Smooth muscle cell of the coronary artery (primary cell): ENCODE measurements around the gene TMEM109. TPM values are rescaled to one million over a fixed set of nuclear protein-coding genes. Genes with fewer than 3 reads are reported as not detected.

Experiments
- total RNA-seq: library from RNA; depleted of rRNA; stranded (reverse); fragments of >200 nt; gene quantifications from 2 replicates; pipeline ENCODE4 v1.2.3, GENCODE V29; 2014; ENCODE audit warnings: low replicate concordance

The TMEM109 gene, protein sequence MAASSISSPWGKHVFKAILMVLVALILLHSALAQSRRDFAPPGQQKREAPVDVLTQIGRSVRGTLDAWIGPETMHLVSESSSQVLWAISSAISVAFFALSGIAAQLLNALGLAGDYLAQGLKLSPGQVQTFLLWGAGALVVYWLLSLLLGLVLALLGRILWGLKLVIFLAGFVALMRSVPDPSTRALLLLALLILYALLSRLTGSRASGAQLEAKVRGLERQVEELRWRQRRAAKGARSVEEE
- 20.7 and 25.2 TPM in 2 replicates for total RNA-seq

DNA sequence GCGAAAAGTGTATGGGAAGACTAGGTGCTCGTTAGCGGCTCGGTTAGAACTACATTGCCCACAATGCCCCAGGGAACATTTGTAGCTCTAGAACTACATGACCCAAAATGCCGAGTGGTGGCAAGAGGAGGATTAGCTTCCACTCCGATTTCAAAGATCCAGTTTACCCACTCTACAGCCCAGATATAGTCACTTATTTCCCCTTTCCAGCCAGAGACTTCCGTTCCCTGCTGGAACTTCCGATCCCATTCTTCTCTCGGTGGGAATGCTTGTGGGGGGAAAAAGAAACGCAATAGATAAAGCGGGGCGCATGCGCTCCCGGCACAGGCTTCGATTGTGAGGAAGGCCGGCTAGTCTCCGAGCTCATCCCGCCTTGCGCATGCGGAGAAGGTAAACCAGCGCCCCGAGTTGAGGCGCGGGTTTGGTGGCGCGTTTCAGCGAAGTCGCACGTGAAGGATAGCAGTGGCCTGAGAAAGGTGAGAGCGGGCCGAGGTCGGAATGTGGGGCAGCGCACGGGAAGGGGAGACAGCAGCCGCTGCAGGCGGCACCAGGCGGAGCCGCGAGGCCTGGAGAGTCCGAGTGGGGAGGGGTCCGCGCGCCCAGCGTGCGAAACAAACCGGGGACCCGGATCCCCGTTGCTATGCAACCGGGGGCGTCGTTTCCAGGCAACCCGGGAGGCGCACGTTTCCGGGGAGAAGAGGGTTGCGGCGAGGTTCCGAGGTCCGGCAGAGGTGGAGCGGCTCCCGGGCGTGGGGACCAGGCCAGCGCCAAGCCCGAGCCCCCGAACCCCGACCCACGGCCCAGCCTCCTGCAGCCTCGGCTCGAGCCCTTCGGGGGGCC is at the start of gene TMEM109:
TSS of gene TMEM109 (plus strand) at position 366 of the 840 bp plus-strand sequence. CDS start 5,536 bp downstream, outside the sequence.

GRCh38 chr11:60866911-60867870 is 46.8 kb upstream of the TMEM109 start, which contains the start of gene ZP1:
TSS of gene ZP1 (plus strand) at chr11:60867542. CDS start at chr11:60867562, 20 bp downstream.

GRCh38 chr11:60906132-60906972 is 7.6 kb upstream of the TMEM109 start, which contains the start of gene PRPF19:
TSS of gene PRPF19 (minus strand) at chr11:60906585. CDS start at chr11:60906382, 203 bp downstream.

GRCh38 chr11:60924110-60924905 is 10.3 kb downstream of the TMEM109 start, which contains the start of gene TMEM132A:
TSS of gene TMEM132A (plus strand) at chr11:60924460. CDS start at chr11:60924634, 174 bp downstream.

DNA sequence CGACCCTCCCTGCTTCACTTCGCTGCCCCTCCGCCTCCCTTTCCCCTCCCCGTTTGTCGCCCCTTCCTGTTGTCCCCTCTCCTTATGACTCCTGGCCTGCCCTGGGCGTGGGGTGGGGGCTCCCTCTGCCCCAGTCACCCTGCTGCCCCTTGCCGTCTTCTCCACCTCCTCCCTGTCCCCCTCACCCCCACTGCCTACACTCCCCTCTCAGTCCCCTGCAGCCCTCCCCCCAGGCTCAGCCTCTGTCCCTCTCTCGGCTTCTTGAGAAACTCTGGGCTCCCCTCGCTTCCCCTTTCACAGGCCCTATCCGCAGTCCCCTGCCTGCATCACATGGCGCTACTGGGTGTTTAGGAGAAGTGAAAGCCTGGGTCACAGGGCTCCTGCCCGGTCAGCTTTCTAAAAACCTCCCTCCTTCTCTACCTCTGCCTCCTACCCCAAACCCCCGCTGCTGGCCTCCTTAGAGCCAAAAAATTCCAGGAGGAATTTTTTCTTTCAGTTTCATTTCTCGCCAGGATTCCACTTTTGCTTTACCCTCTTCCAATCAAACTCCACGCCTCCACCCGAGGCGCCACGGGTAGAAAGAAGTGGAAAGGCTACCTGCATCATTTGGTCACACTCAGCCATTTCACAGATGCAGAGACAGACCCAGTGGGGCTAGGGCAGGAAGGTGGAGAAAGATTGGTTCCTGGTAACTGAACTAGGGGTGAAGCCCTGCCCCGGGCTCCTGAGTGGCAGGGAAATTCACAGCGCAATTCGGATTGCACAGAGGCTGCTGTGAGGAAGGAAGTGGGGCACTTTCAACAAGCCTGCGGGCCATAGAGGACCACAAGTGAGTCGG is 38.2 kb downstream of the TMEM109 start, which contains the start of gene SLC15A3:
TSS of gene SLC15A3 (minus strand) at position 273 of the 838 bp plus-strand sequence. CDS start 625 bp downstream, outside the sequence.

GRCh38 chr11:60971520-60971919 is 57.6 kb downstream of the TMEM109 start, which contains the start of gene CD6:
TSS of gene CD6 (plus strand) at chr11:60971680. CDS start at chr11:60971866, 186 bp downstream.

Other genes starting within 250 kb of the TMEM109 start
- not detected in 2 replicates for gene MS4A8, start 214.5 kb upstream of the TMEM109 start, total RNA-seq
- not detected in 2 replicates for gene MS4A18, start 189.4 kb upstream of the TMEM109 start, total RNA-seq
- gene MS4A15, start 157.3 kb upstream of the TMEM109 start, total RNA-seq = not detected in 2 replicates
- gene MS4A10, start 128.8 kb upstream of the TMEM109 start, total RNA-seq = not detected in 2 replicates
- 0.82 and 7.4 TPM in 2 replicates for gene CCDC86, start 72.0 kb upstream of the TMEM109 start, total RNA-seq
- gene PTGDR2, start 58.2 kb upstream of the TMEM109 start, total RNA-seq = 0.12 TPM in 1 of 2 replicates, not detected in the other
- gene ZP1, start 46.6 kb upstream of the TMEM109 start, total RNA-seq = 0.12 TPM in 1 of 2 replicates, not detected in the other
- 28.4 and 36.8 TPM in 2 replicates for gene PRPF19, start 7.6 kb upstream of the TMEM109 start, total RNA-seq
- gene TMEM132A, start 10.3 kb downstream of the TMEM109 start, total RNA-seq = 7.5 and 44.6 TPM in 2 replicates
- 8.8 and 34.5 TPM in 2 replicates for gene SLC15A3, start 38.0 kb downstream of the TMEM109 start, total RNA-seq
- gene CD6, start 57.5 kb downstream of the TMEM109 start, total RNA-seq = not detected in 2 replicates
- not detected in 2 replicates for gene CD5, start 188.3 kb downstream of the TMEM109 start, total RNA-seq
- 4.2 and 4.8 TPM in 2 replicates for gene VPS37C, start 247.3 kb downstream of the TMEM109 start, total RNA-seq